Peyer's patch (tissue), 4 donors: Measurements from ENCODE around the gene RTCA. TPM values are rescaled to one million over a fixed set of nuclear protein-coding genes. Genes with fewer than 3 reads are reported as not detected.
"Not testable (repeated sequence)": the region's sequence is repeated elsewhere in the genome, so short reads cannot be mapped to it uniquely, and the experiment has no call there.

Experiments
- DNase-seq, 3 donors: peaks; one replicate each; pipeline ENCODE4 v3.0.0-alpha.2; 2017 to 2019
- H3K27ac ChIP-seq, 4 donors: fragments of 200-600 bp; sonication (generic); one replicate each; pipeline ENCODE4 v1.5.1; 2016 to 2019
- H3K27me3 ChIP-seq, 2 donors: fragments of 200-600 bp; sonication (generic); one replicate each; pipeline ENCODE4 v1.5.1; 2019
- H3K36me3 ChIP-seq, 3 donors: fragments of 200-600 bp; sonication (generic); one replicate each; pipeline ENCODE4 v1.5.1; 2016 to 2019
- H3K4me1 ChIP-seq, 4 donors: fragments of 200-600 bp; sonication (generic); one replicate each; pipeline ENCODE4 v1.5.1; 2016 to 2019
- H3K4me3 ChIP-seq, 4 donors: fragments of 200-600 bp; sonication (generic); 1 replicate in 3 of 4; 2 replicates in 1 of 4; pipeline ENCODE4 v1.5.1; 2016 to 2019; ENCODE audit warnings: mild to moderate bottlenecking in 1 of 4
- H3K9me3 ChIP-seq, 4 donors: fragments of 200-600 bp; sonication (generic); one replicate each; pipeline ENCODE4 v1.5.1; 2016 to 2019; ENCODE audit warnings: mild to moderate bottlenecking in 1 of 4
- CTCF ChIP-seq, 6 experiments: fragments of 450-650 bp in 4 of 6; fragments of 200-600 bp in 2 of 6; sonication (generic) in 1 of 6; IDR thresholded peaks; one replicate each; pipeline ENCODE4 v1.5.1; 2017 to 2019; ENCODE audit warnings: antibody characterized with exemption in 6 of 6, mild to moderate bottlenecking in 3 of 6, moderate library complexity in 1 of 6
- POLR2A ChIP-seq, 2 donors: fragments of 450-650 bp; IDR thresholded peaks; one replicate each; pipeline ENCODE4 v1.5.1; 2017; ENCODE audit warnings: antibody characterized with exemption in 2 of 2, mild to moderate bottlenecking in 2 of 2, moderate library complexity in 2 of 2
- total RNA-seq, 4 donors: library from RNA; depleted of rRNA; stranded (reverse); fragments of >200 nt; gene quantifications; one replicate each; pipeline ENCODE4 v1.1.0, GENCODE V29; 2016

RTCA gene
- total RNA-seq, 4 donors from 2014 or later: 31.5 to 71.8 (median 46.7) TPM

GRCh38 chr1:100261686-100262085, 4.3 kb upstream of the RTCA start:
- Histone ChIP-seq H3K27me3 (no peaks in the 10 kb centered on the region), H3K36me3 (no peaks in the 10 kb centered on the region), H3K9me3 (no peaks in the 10 kb centered on the region), H3K4me3 (no peak overlapping the region), H3K4me1 (peaks cover 0 to 4% (median 0%) of the 10 kb centered on the region in 4 donors), H3K27ac (no peak overlapping the region)
- no peak for TF ChIP-seq POLR2A (IDR thresholded peaks at IDR 0.05)
- TF ChIP-seq CTCF (IDR thresholded peaks at IDR 0.05): no peak
- DNase-seq: no peak

- not testable (repeated sequence) for H3K27me3 ChIP-seq, H3K4me3 ChIP-seq, DNase-seq, H3K9me3 ChIP-seq, H3K27ac ChIP-seq
- Histone ChIP-seq H3K36me3 (peaks cover 0 to 12% (median 0%) of the 10 kb centered on the region in 3 donors), H3K4me1 (peaks cover 0 to 23% (median 8%) of the 10 kb centered on the region in 4 donors)
Measured at GRCh38 chr1:100264081-100264480, 1.9 kb upstream of the RTCA start.

GRCh38 chr1:100265562-100265930, 470 bp upstream of the RTCA start:
- H3K9me3 ChIP-seq: no peaks in the 10 kb centered on the region
- peak overlapping the region; percentile 82 to 92 (median 87) for H3K27ac ChIP-seq
- peaks cover 0 to 25% (median 0%) of the 10 kb centered on the region in 3 donors for H3K36me3 ChIP-seq
- peaks cover 0 to 29% (median 8%) of the 10 kb centered on the region in 4 donors for H3K4me1 ChIP-seq
- peak in 1 of 3 donors; percentile 51 for DNase-seq
- TF ChIP-seq POLR2A (IDR thresholded peaks at IDR 0.05) (no peak), CTCF (IDR thresholded peaks at IDR 0.05) (no peak)
- H3K27me3 ChIP-seq: no peaks in the 10 kb centered on the region
- H3K4me3 ChIP-seq: peak overlapping the region; percentile 64 to 92 (median 86)

- H3K27ac ChIP-seq: peak overlapping the region; percentile 82 to 92 (median 87)
- DNase-seq: no peak
- H3K4me1 ChIP-seq: peaks cover 0 to 29% (median 8%) of the 10 kb centered on the region in 4 donors
- no peaks in the 10 kb centered on the region for H3K9me3 ChIP-seq
- no peaks in the 10 kb centered on the region for H3K27me3 ChIP-seq
- TF ChIP-seq POLR2A (IDR thresholded peaks at IDR 0.05) (no peak), CTCF (IDR thresholded peaks at IDR 0.05) (no peak)
- peaks cover 0 to 37% (median 0%) of the 10 kb centered on the region in 3 donors for H3K36me3 ChIP-seq
- H3K4me3 ChIP-seq: peak overlapping the region; percentile 64 to 92 (median 86)
Measured at GRCh38 chr1:100266741-100267140, 725 bp downstream of the RTCA start.

GRCh38 chr1:100267284-100267683, 1.3 kb downstream of the RTCA start:
- no peaks in the 10 kb centered on the region for H3K9me3 ChIP-seq
- no peak for DNase-seq
- TF ChIP-seq CTCF (IDR thresholded peaks at IDR 0.05) (no peak), POLR2A (IDR thresholded peaks at IDR 0.05) (no peak)
- no peaks in the 10 kb centered on the region for H3K27me3 ChIP-seq
- H3K4me3 ChIP-seq: peak overlapping the region in 2 of 4 donors; percentile 92
- peak overlapping the region in 2 of 4 donors; percentile 92 for H3K27ac ChIP-seq
- peaks cover 0 to 42% (median 0%) of the 10 kb centered on the region in 3 donors for H3K36me3 ChIP-seq
- peaks cover 0 to 29% (median 8%) of the 10 kb centered on the region in 4 donors for H3K4me1 ChIP-seq

- H3K4me3 ChIP-seq: no peak overlapping the region
- H3K27ac ChIP-seq: peak overlapping the region in 1 of 4 donors; percentile 9
- no peaks in the 10 kb centered on the region for H3K27me3 ChIP-seq
- no peak for DNase-seq
- H3K4me1 ChIP-seq: peaks cover 0 to 29% (median 8%) of the 10 kb centered on the region in 4 donors
- TF ChIP-seq POLR2A (IDR thresholded peaks at IDR 0.05) (no peak), CTCF (IDR thresholded peaks at IDR 0.05) (no peak)
- no peaks in the 10 kb centered on the region for H3K9me3 ChIP-seq
- peaks cover 0 to 46% (median 0%) of the 10 kb centered on the region in 3 donors for H3K36me3 ChIP-seq
Measured at GRCh38 chr1:100268202-100268601, 2.2 kb downstream of the RTCA start.
